Small intestine (tissue), 7 donors: Measurements from ENCODE around the gene NECAB3. TPM values are rescaled to one million over a fixed set of nuclear protein-coding genes. Genes with fewer than 3 reads are reported as not detected.

Experiments used
- DNase-seq, 2 donors: peaks; one replicate each; pipeline versions ENCODE4 v3.0.0 to v3.0.0-alpha.2; 2013
- FAIRE-seq: peaks from 2 replicates; lab custom pipeline; 2012; peaks lifted over from hg19 to GRCh38; lab: Jason Lieb, UNC
- H3K27ac ChIP-seq, 3 donors: one replicate each; pipeline ENCODE4 v1.5.1; 2013; ENCODE audit warnings: low read length in 2 of 3, mild to moderate bottlenecking in 2 of 3, control low read depth in 1 of 3, inconsistent platforms in 1 of 3, low read depth in 1 of 3, moderate library complexity in 1 of 3
- H3K27me3 ChIP-seq, 3 donors: one replicate each; pipeline ENCODE4 v1.6.1; 2013; ENCODE audit warnings: low read length in 3 of 3, inconsistent platforms in 1 of 3; ENCODE audit not compliant: control insufficient read depth in 3 of 3, insufficient read depth in 3 of 3
- H3K36me3 ChIP-seq, 3 donors: one replicate each; pipeline ENCODE4 v1.6.1; 2013; ENCODE audit warnings: low read length in 3 of 3, inconsistent platforms in 1 of 3, low read depth in 1 of 3, mild to moderate bottlenecking in 1 of 3, moderate library complexity in 1 of 3; ENCODE audit not compliant: control insufficient read depth in 3 of 3, insufficient read depth in 2 of 3
- H3K4me1 ChIP-seq, 3 donors: one replicate each; pipeline ENCODE4 v1.6.1; 2013; ENCODE audit warnings: low read length in 2 of 3, inconsistent platforms in 1 of 3, low read depth in 1 of 3, mild to moderate bottlenecking in 1 of 3, moderate library complexity in 1 of 3; ENCODE audit not compliant: control insufficient read depth in 3 of 3, insufficient read depth in 2 of 3
- H3K4me3 ChIP-seq, 3 donors: one replicate each; pipeline ENCODE4 v1.5.1; 2013; ENCODE audit warnings: low read length in 3 of 3, control low read depth in 1 of 3, inconsistent platforms in 1 of 3, low read depth in 1 of 3, mild to moderate bottlenecking in 1 of 3, moderate library complexity in 1 of 3
- H3K9me3 ChIP-seq, 2 donors: one replicate each; pipeline ENCODE4 v1.6.1; 2013; ENCODE audit warnings: low read depth in 1 of 2, low read length in 1 of 2; ENCODE audit not compliant: control insufficient read depth in 2 of 2, insufficient read depth in 1 of 2
- WGBS, 3 donors: extraction: QIAGEN DNeasy Blood & Tissue Kit; methylation state at CpG; one replicate each; pipeline ENCODE4 v1.1.7; 2013; 5-methylcytosine and 5-hydroxymethylcytosine counted together
- polyA plus RNA-seq, 4 donors: library from polyadenylated mRNA; stranded (reverse) in 3 of 4; unstranded in 1 of 4; fragments of 200-250 nt in 3 of 4; fragments of 120-200 nt in 1 of 4; gene quantifications; one replicate each; pipeline versions ENCODE4 v1.2.1 to v1.2.3, GENCODE V29; 2013
- donor health status: healthy with polysubstance abuse.
- donor health status: control.
- donor health status: control.
- donor health status: Bipolar disorder and iron deficiency.
- donor health status: healthy.

The NECAB3 gene
- polyA plus RNA-seq, 4 donors: 24.4 to 54.8 (median 42.2) TPM

DNA sequence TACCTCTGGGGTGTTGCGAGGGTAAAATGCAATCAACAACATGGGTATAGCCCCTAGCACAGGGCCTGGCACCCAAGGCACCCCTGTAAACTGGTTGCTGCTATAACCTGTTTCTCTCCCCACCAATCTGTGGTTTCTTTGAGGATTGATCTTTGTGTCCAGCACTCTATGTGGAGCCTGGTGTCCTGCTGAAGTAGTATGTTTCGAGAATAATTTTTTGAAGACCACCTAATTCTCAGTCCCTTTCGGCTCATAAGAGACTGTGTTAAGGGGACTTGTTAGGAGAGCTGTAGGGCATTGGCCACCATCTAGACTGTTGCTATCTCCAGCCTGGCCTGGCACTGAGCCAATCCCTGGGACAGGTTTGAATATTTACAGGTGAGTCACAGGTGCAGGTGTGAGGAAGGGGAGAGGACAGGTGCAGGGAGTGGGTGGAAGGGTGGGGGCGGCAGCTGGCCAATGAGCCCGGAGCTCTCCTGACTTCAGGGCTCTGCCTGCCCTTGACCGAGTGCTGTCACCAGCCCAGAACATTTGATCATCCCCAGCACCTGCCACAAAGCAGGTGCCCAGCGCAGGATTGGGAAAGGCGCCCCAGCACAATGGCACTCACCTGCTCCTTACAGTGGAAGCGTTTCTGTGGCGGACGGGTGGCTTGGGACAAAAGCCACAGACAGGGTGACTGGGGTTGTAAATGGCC is 20.2 kb downstream of the NECAB3 start:
- DNase-seq (peak; percentile 96 to 99), FAIRE-seq (no peak)
- Histone ChIP-seq H3K4me3 (no peak overlapping the region), H3K27me3 (no peaks in the 10 kb centered on the region), H3K36me3 (peaks cover 0 to 41% (median 0%) of the 10 kb centered on the region in 3 donors), H3K27ac (peak overlapping the region; percentile 43 to 89 (median 86)), H3K4me1 (peaks cover 0 to 37% (median 0%) of the 10 kb centered on the region in 3 donors), H3K9me3 (no peaks in the 10 kb centered on the region)
- WGBS, 3 donors: 22 to 65% (median 40%) methylated on average over 11 of the region's 11 CpGs

DNA sequence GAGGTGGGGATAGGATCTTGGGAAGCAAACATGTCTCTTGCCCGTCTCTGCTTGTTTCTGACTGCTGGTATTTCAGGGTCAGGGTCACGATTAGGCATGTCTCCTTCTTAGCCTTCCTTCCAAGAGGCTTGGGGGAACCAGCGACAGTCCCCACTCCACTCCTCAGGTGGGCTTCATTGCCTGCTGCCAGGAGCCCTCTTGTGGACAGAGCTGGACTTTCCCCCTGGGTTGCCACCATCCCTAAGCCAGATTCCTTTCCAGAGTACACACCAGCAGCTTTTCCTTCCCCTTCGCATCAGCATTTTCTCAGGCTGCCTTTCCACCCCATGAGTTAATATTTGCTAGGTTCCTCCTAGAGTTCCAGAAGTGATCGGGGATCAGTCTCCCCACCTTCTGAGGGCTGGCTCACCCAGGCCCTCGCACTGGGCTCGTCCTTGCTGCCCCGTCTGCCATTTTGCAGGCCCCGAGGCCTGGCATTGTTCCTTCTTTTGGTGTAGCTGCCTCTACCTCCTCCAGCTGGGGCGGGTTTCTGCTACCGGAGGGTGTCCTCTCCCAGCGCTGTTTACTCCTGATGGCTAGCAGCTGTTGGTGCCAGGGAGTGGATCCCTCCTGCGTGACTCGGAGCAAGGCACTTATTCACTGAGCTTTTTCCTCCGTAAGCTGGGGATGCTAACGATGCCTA is 20.9 kb downstream of the NECAB3 start:
- WGBS, 3 donors: 19 to 37% (median 36%) methylated on average over 16 of the region's 16 CpGs
- Histone ChIP-seq H3K4me1 (peaks cover 0 to 39% (median 0%) of the 10 kb centered on the region in 3 donors), H3K9me3 (no peaks in the 10 kb centered on the region), H3K36me3 (peaks cover 0 to 38% (median 0%) of the 10 kb centered on the region in 3 donors), H3K4me3 (no peak overlapping the region), H3K27me3 (no peaks in the 10 kb centered on the region), H3K27ac (peak overlapping the region in 2 of 3 donors; percentile 53 to 89)
- DNase-seq (peak; percentile 73 to 89), FAIRE-seq (no peak)

GRCh38 chr20:33651562-33652048 is 22.6 kb downstream of the NECAB3 start:
- Histone ChIP-seq H3K4me1 (peaks cover 0 to 39% (median 0%) of the 10 kb centered on the region in 3 donors), H3K27ac (peak overlapping the region in 1 of 3 donors; percentile 3), H3K9me3 (no peaks in the 10 kb centered on the region), H3K4me3 (no peak overlapping the region), H3K27me3 (no peaks in the 10 kb centered on the region), H3K36me3 (peaks cover 0 to 37% (median 0%) of the 10 kb centered on the region in 3 donors)
- 15 to 64% (median 42%) methylated on average over 13 of the region's 13 CpGs for WGBS, 3 donors
- peak in 1 of 2 donors; percentile 56 for DNase-seq
- no peak for FAIRE-seq

- 40 to 67% (median 53%) methylated on average over 10 of the region's 10 CpGs for WGBS, 3 donors
- FAIRE-seq: no peak
- Histone ChIP-seq H3K4me3 (no peak overlapping the region), H3K27me3 (no peaks in the 10 kb centered on the region), H3K36me3 (peaks cover 0 to 37% (median 0%) of the 10 kb centered on the region in 3 donors), H3K9me3 (no peaks in the 10 kb centered on the region), H3K4me1 (peaks cover 0 to 39% (median 0%) of the 10 kb centered on the region in 3 donors), H3K27ac (peak overlapping the region in 1 of 3 donors; percentile 3)
- peak; percentile 50 to 53 for DNase-seq
Measured at GRCh38 chr20:33650753-33651561, 23.3 kb downstream of the NECAB3 start.

DNA sequence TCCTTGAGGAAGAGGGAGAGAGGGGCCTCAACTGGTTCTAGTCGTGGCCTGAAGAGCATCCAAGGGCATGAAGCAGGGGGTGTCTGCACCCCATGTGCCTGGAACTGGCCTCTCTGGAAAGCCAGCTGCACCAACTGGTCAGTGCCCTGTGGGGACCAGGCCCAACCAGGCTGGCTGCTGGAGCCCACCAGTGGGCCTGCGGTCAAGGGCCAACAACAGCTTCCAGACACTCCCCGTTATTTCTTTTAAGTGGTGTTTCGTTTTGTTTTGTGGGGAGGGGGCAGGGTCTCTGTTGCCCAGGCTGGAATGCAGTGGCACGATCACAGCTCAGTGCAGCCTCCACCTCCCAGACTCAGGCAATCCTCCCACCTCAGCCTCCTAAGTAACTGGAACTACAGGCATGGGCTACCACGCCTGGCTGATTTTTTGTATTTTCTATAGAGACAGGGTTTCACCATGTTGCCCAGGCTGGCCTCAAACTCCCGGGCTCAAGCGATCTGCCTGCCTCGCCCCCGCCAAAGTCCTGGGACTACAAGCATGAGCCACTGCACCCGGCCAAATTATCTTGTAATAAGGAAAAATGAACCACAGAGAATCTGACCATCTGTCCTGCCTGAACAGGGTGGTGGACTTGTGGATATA is 24.0 kb downstream of the NECAB3 start:
- FAIRE-seq: no peak
- peaks cover 0 to 38% (median 0%) of the 10 kb centered on the region in 3 donors for H3K4me1 ChIP-seq
- no peak overlapping the region for H3K4me3 ChIP-seq
- 81 to 86% (median 83%) methylated on average over 11 of the region's 11 CpGs for WGBS, 3 donors
- no peak for DNase-seq
- H3K27me3 ChIP-seq: no peaks in the 10 kb centered on the region
- no peaks in the 10 kb centered on the region for H3K9me3 ChIP-seq
- peaks cover 0 to 38% (median 5%) of the 10 kb centered on the region in 3 donors for H3K36me3 ChIP-seq
- no peak overlapping the region for H3K27ac ChIP-seq

GRCh38 chr20:33649201-33649681 is 25.0 kb downstream of the NECAB3 start:
- no peak for DNase-seq
- H3K9me3 ChIP-seq: no peaks in the 10 kb centered on the region
- H3K4me3 ChIP-seq: no peak overlapping the region
- 66 to 83% (median 80%) methylated on average over 19 of the region's 19 CpGs for WGBS, 3 donors
- H3K36me3 ChIP-seq: peaks cover under 1 to 46% (median 6%) of the 10 kb centered on the region in 3 donors
- FAIRE-seq: no peak
- peaks cover 0 to 32% (median 0%) of the 10 kb centered on the region in 3 donors for H3K4me1 ChIP-seq
- H3K27ac ChIP-seq: peak overlapping the region in 1 of 3 donors; percentile 1
- no peaks in the 10 kb centered on the region for H3K27me3 ChIP-seq

DNA sequence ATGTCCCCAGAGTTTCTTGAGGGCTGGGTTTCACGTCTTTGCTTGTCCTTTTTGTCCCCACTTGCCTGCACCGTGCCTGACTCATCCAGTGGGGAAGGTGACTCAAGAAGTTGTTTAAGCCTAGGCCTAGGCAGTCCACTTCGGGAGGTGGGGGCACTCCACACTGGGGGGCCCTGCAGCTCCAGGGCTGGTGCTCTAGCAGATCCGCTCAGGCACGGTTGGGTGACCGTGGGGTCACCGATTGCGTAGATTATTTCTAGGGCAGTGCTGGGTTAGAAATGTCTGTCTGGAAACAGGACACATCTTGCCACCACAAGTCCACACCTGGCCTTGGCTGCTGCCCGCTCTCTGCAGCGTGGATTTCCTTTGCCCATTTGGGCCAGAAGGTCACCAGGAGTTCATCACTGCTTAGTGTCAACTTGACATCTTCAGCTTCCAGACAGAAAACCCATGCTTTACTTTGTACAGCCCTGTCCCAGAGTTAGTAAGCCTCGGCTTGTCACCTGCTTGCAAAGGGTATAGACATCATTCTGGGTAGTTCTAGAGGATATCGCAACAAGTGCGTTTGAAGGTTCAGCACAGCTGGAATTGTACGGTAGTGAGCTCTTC is 25.7 kb downstream of the NECAB3 start:
- no peak for FAIRE-seq
- 80 to 90% (median 90%) methylated on average over 14 of the region's 14 CpGs for WGBS, 3 donors
- no peak for DNase-seq
- no peak overlapping the region for H3K4me3 ChIP-seq
- peaks cover 5 to 49% (median 10%) of the 10 kb centered on the region in 3 donors for H3K36me3 ChIP-seq
- H3K4me1 ChIP-seq: peaks cover 0 to 27% (median 0%) of the 10 kb centered on the region in 3 donors
- no peak overlapping the region for H3K27ac ChIP-seq
- H3K27me3 ChIP-seq: no peaks in the 10 kb centered on the region
- H3K9me3 ChIP-seq: no peaks in the 10 kb centered on the region
